CD4-positive, alpha-beta memory T cell (primary cell): ENCODE results near the gene PPM1H. TPM values are rescaled to one million over a fixed set of nuclear protein-coding genes. Genes with fewer than 3 reads are reported as not detected.
A peak's percentile ranks its signal among the peaks of the same experiment; 100 is the strongest.

Experiments
- CTCF ChIA-PET: fragments of 350-600 bp; sonication (Branson Sonifier 250); formaldehyde crosslinking; loops from one replicate; lab custom pipeline; 2021; ENCODE audit warnings: inconsistent platforms; ENCODE audit not compliant: partially characterized antibody; lab: Charles Lee
- POLR2A ChIA-PET: fragments of 350-600 bp; sonication (Branson Sonifier 250); formaldehyde crosslinking; loops from one replicate; lab custom pipeline; 2021; ENCODE audit not compliant: partially characterized antibody; lab: Charles Lee
- DNase-seq, 5 donors: peaks; one replicate each; pipeline versions ENCODE4 v3.0.0 to v3.0.0-alpha.2; 2020 to 2022; ENCODE audit warnings: mixed read lengths in 1 of 5
- H3K27ac ChIP-seq: one replicate; pipeline ENCODE4 v1.7.0; 2013; ENCODE audit warnings: low read depth, low read length
- H3K27me3 ChIP-seq: 2 replicates; pipeline ENCODE4 v1.7.0; 2013; ENCODE audit warnings: mild to moderate bottlenecking, low read length, moderate library complexity; ENCODE audit not compliant: insufficient read depth
- H3K36me3 ChIP-seq: 2 replicates; pipeline ENCODE4 v1.7.0; 2013; ENCODE audit warnings: mild to moderate bottlenecking, low read length, moderate library complexity; ENCODE audit not compliant: insufficient read depth
- H3K4me1 ChIP-seq: 2 replicates; pipeline ENCODE4 v1.7.0; 2013; ENCODE audit warnings: mild to moderate bottlenecking, low read length, moderate library complexity; ENCODE audit not compliant: insufficient read depth
- H3K4me3 ChIP-seq, 2 donors: one replicate each; pipeline ENCODE4 v1.7.0; 2013; ENCODE audit warnings: low read length in 2 of 2, mild to moderate bottlenecking in 1 of 2
- H3K9me3 ChIP-seq, 2 donors: one replicate each; pipeline ENCODE4 v1.7.0; 2013; ENCODE audit warnings: low read length in 2 of 2, control low read depth in 1 of 2; ENCODE audit not compliant: control insufficient read depth in 1 of 2
- H3K27ac Mint-ChIP-seq, 7 donors: one replicate each; pipeline ENCODE4 v1.8.0; 2020 to 2021; ENCODE audit warnings: mixed read lengths in 7 of 7, mild to moderate bottlenecking in 6 of 7, inconsistent platforms in 3 of 7, moderate library complexity in 3 of 7
- H3K27me3 Mint-ChIP-seq, 2 donors: one replicate each; pipeline ENCODE4 v1.8.0; 2020 to 2021; ENCODE audit warnings: mixed read lengths in 2 of 2
- H3K36me3 Mint-ChIP-seq, 2 donors: one replicate each; pipeline ENCODE4 v1.8.0; 2020 to 2021; ENCODE audit warnings: mixed read lengths in 2 of 2, inconsistent platforms in 1 of 2, mild to moderate bottlenecking in 1 of 2
- H3K4me1 Mint-ChIP-seq, 4 donors: one replicate each; pipeline ENCODE4 v1.8.0; 2020 to 2021; ENCODE audit warnings: mixed read lengths in 4 of 4, mild to moderate bottlenecking in 1 of 4
- H3K4me3 Mint-ChIP-seq, 8 donors: one replicate each; pipeline ENCODE4 v1.8.0; 2020 to 2021; ENCODE audit warnings: mixed read lengths in 8 of 8, mild to moderate bottlenecking in 7 of 8, moderate library complexity in 6 of 8, inconsistent platforms in 3 of 8
- H3K9me3 Mint-ChIP-seq, 8 donors: one replicate each; pipeline ENCODE4 v1.8.0; 2020 to 2021; ENCODE audit warnings: mixed read lengths in 8 of 8, mild to moderate bottlenecking in 5 of 8, inconsistent platforms in 3 of 8, moderate library complexity in 1 of 8
- intact Hi-C: fragments of 100-400 bp; cut with micrococcal nuclease; formaldehyde crosslinking; loops from one replicate; pipeline ENCODE4 v1.15.1; 2023
- polyA plus RNA-seq, 2 donors: library from polyadenylated mRNA; unstranded; fragments of 300-500 nt; fragmentation: Illumina TruSeq; gene quantifications; one replicate each; pipeline ENCODE4 v1.2.3, GENCODE V29; 2021
- total RNA-seq, 2 experiments: library from RNA; stranded (reverse); gene quantifications; one replicate each; pipeline ENCODE4 v1.2.3, GENCODE V29; 2021

PPM1H gene
- total and polyA plus RNA-seq, 4 experiments from 2014 or later, result 0.06 to 0.14 TPM; not detected in 2

DNA sequence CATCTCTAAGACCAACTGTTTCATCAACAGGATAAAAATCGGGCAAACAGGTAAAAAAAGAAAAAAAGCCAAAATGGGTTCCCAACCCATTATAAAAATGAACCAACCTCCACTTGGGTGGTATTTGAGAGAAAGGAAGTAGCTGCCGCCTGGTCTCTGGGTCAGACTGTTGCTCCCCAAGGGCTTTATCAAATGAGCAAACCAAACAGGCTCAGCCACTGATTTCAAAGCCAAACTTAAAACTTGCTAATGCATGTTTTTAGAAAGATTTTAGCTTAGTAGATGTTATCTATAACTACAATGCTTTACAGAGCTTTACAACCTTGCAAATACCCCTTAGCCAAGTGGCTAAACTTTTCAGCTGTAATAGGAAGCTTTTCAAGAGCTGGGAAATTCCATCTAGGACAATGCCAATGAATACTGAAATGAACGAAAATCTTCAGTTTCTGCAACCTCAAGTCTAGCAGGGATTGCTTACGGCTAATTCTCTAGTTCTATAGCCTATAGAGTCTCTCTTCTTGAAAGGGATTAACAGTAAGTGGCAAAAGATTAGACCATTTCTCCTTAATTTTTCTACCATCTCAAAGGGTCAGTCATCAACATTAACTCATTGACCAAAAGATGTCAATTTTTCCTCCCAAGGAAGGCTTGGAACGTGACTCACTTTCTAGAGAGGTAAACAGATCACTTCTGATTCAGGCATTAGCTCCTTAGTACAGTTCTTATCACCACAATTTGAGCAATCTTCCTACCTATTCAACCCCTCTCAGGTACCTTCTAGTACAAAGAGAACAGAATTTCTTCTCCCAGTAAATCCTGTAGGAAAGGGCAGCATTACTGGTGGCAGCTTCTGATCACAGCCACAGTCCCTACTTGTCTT lies 4.2 kb downstream of the PPM1H start:
- Mint-ChIP-seq H3K4me3 (no peak overlapping the region), H3K36me3 (no peaks in the 10 kb centered on the region), H3K9me3 (peaks cover 0 to 3% (median 0%) of the 10 kb centered on the region in 8 donors), H3K27ac (no peak overlapping the region), H3K4me1 (peaks cover 9 to 15% (median 13%) of the 10 kb centered on the region in 4 donors), H3K27me3 (peaks cover 26 to 40% of the 10 kb centered on the region in 2 donors)
- Histone ChIP-seq H3K4me1 (peaks cover 20% of the 10 kb centered on the region), H3K27me3 (peaks cover 12% of the 10 kb centered on the region), H3K4me3 (no peak overlapping the region), H3K36me3 (no peaks in the 10 kb centered on the region), H3K27ac (no peak overlapping the region), H3K9me3 (no peaks in the 10 kb centered on the region)
- ChIA-PET POLR2A (no interaction called here), CTCF (no interaction called here)
- DNase-seq, result no peak
- intact Hi-C loops, result no loop called here

DNA sequence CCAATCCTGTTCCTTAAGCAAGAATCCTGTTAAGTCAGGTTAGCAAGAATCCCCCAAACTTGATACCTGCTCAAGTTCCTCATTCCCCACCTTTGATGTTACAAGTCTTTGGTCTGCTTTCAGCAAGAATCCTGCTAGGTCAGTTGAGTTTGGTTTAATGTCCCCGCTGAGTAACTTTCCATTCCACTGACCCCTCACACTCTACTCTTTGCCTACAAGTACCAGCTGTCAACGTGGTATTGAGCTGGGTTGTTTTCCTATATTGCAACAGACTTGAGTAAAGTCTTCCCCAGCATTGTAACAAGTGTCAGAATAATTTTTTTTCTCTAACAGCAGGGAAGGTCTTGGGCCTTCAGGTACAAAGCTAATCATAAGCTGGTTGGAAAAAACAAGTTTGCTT lies 6.3 kb downstream of the PPM1H start:
- ChIA-PET POLR2A (no interaction called here), CTCF (no interaction called here)
- H3K27ac ChIP-seq, result no peak overlapping the region
- no peak overlapping the region for H3K4me3 Mint-ChIP-seq
- no peaks in the 10 kb centered on the region for H3K36me3 Mint-ChIP-seq
- no peak overlapping the region for H3K4me3 ChIP-seq
- H3K27ac Mint-ChIP-seq, result no peak overlapping the region
- H3K9me3 Mint-ChIP-seq, result peaks cover 0 to 3% (median 0%) of the 10 kb centered on the region in 8 donors
- H3K9me3 ChIP-seq, result no peaks in the 10 kb centered on the region
- H3K36me3 ChIP-seq, result no peaks in the 10 kb centered on the region
- peaks cover 7% of the 10 kb centered on the region for H3K4me1 ChIP-seq
- H3K27me3 Mint-ChIP-seq, result peaks cover 22 to 30% of the 10 kb centered on the region in 2 donors
- intact Hi-C loops, result no loop called here
- DNase-seq, result no peak
- H3K4me1 Mint-ChIP-seq, result peaks cover 4 to 8% (median 7%) of the 10 kb centered on the region in 4 donors
- peaks cover 8% of the 10 kb centered on the region for H3K27me3 ChIP-seq

DNA sequence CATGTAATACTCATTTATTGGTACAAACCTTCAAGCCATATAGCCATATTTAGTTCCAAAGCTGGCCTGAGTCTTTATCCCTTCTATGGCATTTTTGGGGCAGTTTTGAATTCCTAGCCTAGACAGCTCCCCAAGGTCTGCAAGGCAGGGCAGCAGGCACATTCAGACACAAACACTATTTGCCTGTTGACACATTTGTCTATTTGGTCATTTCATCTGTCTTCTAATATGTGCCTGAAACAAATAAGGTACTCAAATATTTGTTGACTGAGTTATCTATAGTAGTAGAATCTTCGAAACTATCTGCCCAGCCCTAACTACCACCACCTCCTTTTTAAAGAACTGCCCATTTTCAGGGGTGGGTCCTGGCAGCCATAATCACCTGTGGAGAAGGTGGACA lies 9.3 kb downstream of the PPM1H start:
- H3K27me3 Mint-ChIP-seq, result peaks cover 4 to 17% of the 10 kb centered on the region in 2 donors
- ChIA-PET POLR2A (no interaction called here), CTCF (no interaction called here)
- no peak overlapping the region for H3K4me3 Mint-ChIP-seq
- Histone ChIP-seq H3K36me3 (no peaks in the 10 kb centered on the region), H3K4me1 (no peaks in the 10 kb centered on the region), H3K9me3 (no peaks in the 10 kb centered on the region), H3K27ac (no peak overlapping the region), H3K27me3 (no peaks in the 10 kb centered on the region), H3K4me3 (no peak overlapping the region)
- no peaks in the 10 kb centered on the region for H3K4me1 Mint-ChIP-seq
- DNase-seq, result no peak
- no peak overlapping the region for H3K27ac Mint-ChIP-seq
- H3K36me3 Mint-ChIP-seq, result no peaks in the 10 kb centered on the region
- no peaks in the 10 kb centered on the region for H3K9me3 Mint-ChIP-seq
- intact Hi-C loops, result no loop called here

DNA sequence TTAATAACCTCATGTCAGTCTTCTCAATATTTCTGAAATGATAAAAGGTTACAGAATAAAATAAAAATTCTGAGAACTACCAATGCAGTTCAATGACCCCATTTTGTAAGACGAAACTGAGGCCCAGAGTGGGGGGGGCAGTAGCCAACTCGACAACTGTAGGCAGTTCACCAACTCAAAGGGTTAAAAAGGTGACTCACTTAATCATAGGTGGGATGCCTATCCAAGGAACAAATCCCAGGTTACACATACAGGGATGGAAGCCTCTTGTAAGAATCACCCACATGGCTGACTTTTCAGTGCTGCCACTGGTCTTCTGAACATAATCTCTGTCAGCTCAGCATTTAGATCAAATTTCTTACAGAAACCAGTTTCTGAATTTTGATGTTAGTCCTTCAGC lies 10.9 kb downstream of the PPM1H start:
- H3K9me3 Mint-ChIP-seq, result no peaks in the 10 kb centered on the region
- no peaks in the 10 kb centered on the region for H3K36me3 Mint-ChIP-seq
- no peaks in the 10 kb centered on the region for H3K36me3 ChIP-seq
- H3K4me1 ChIP-seq, result no peaks in the 10 kb centered on the region
- H3K4me3 Mint-ChIP-seq, result no peak overlapping the region
- no peak for DNase-seq
- H3K27ac ChIP-seq, result no peak overlapping the region
- H3K4me3 ChIP-seq, result no peak overlapping the region
- no peaks in the 10 kb centered on the region for H3K4me1 Mint-ChIP-seq
- no peaks in the 10 kb centered on the region for H3K9me3 ChIP-seq
- H3K27me3 ChIP-seq, result no peaks in the 10 kb centered on the region
- POLR2A ChIA-PET, result no interaction called here
- no peak overlapping the region for H3K27ac Mint-ChIP-seq
- peaks cover 1 to 12% of the 10 kb centered on the region in 2 donors for H3K27me3 Mint-ChIP-seq
- CTCF ChIA-PET, result no interaction called here
- intact Hi-C loops, result no loop called here

DNA sequence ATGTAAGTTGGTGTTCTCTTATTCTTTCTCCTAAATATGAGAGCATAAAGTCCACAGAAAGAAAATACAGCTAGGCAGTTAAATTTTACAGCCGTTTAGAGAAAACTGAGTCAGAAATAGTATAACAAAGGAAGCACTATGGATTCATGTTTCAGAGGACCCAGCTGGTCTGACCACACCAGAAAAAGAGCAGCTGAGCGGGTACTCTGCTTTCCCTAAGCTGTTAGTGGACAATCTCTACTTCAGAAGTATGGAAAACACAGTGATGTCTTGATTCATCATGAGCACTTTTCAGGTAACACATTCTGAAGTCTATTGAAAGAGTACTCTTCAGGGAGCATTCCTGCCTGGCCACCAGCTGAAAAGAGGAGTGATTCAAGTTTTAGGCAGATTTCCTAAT lies 12.4 kb downstream of the PPM1H start:
- Mint-ChIP-seq H3K27ac (peak overlapping the region in 1 of 7 donors; percentile 6), H3K9me3 (no peaks in the 10 kb centered on the region), H3K27me3 (peaks cover 2 to 10% of the 10 kb centered on the region in 2 donors), H3K4me1 (no peaks in the 10 kb centered on the region), H3K4me3 (no peak overlapping the region), H3K36me3 (no peaks in the 10 kb centered on the region)
- intact Hi-C loops, result no loop called here
- H3K4me3 ChIP-seq, result no peak overlapping the region
- H3K9me3 ChIP-seq, result no peaks in the 10 kb centered on the region
- H3K27me3 ChIP-seq, result no peaks in the 10 kb centered on the region
- ChIA-PET POLR2A (no interaction called here), CTCF (no interaction called here)
- H3K4me1 ChIP-seq, result no peaks in the 10 kb centered on the region
- no peak for DNase-seq
- no peaks in the 10 kb centered on the region for H3K36me3 ChIP-seq
- H3K27ac ChIP-seq, result no peak overlapping the region

DNA sequence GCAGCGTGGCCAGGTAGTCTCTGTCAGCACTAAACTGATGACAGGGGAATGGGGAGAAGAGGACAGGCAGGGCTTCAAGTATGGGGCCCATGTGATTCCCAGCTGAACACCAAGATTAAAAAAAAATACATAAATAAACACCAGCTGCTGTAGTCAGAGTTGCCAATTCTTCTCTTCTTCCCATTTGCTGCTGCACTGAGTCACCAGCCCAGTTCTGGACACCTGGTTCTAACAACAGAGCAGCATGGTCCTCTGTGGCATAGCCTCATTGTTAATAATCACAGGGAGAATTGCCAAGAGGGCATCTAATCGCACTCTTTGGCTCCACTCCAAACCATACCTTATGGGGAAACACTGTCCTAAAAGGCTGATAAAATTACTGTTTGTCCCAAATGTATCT lies 15.1 kb downstream of the PPM1H start:
- CTCF ChIA-PET, result no interaction called here

DNA sequence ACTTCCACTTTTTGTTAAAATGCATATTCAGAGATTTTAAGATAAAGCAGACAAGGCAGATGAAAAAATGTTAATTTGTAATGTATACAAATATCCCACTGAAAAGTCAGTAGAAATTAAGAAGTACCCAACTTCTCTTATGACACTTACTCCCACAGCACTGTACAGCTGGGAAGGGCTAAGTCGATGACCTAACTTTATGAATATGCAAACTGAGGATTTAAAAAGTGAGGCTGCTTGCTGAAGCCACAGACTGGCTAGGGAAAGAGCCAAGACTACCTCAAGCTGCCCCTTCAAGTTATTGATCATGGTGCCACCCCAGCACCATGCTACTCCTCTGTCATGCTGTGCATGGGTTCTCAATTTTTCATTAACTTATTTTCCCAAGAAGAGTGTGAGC lies 17.0 kb downstream of the PPM1H start:
- CTCF ChIA-PET, result interaction anchor here (1.5 kb wide), 1 partner anchor 11 kb away, joined by 3 read pairs; no protein-coding TSS in a partner anchor
- Histone ChIP-seq H3K36me3 (no peaks in the 10 kb centered on the region), H3K9me3 (no peaks in the 10 kb centered on the region), H3K4me3 (no peak overlapping the region), H3K27ac (no peak overlapping the region), H3K4me1 (no peaks in the 10 kb centered on the region), H3K27me3 (no peaks in the 10 kb centered on the region)
- no peaks in the 10 kb centered on the region for H3K36me3 Mint-ChIP-seq
- POLR2A ChIA-PET, result no interaction called here
- peaks cover 4 to 6% of the 10 kb centered on the region in 2 donors for H3K27me3 Mint-ChIP-seq
- H3K4me1 Mint-ChIP-seq, result no peaks in the 10 kb centered on the region
- no peak overlapping the region for H3K4me3 Mint-ChIP-seq
- intact Hi-C loops, result no loop called here
- peaks cover 0 to under 1% (median 0%) of the 10 kb centered on the region in 8 donors for H3K9me3 Mint-ChIP-seq
- no peak for DNase-seq
- no peak overlapping the region for H3K27ac Mint-ChIP-seq

More for the DNA sequence above, 15.1 kb downstream of the PPM1H start:
- no peak overlapping the region for H3K27ac Mint-ChIP-seq
- no peak for DNase-seq
- H3K27me3 ChIP-seq, result no peaks in the 10 kb centered on the region
- no peaks in the 10 kb centered on the region for H3K36me3 ChIP-seq
- H3K4me3 ChIP-seq, result no peak overlapping the region
- no peak overlapping the region for H3K27ac ChIP-seq
- H3K4me1 ChIP-seq, result no peaks in the 10 kb centered on the region
- H3K9me3 ChIP-seq, result no peaks in the 10 kb centered on the region
- no peaks in the 10 kb centered on the region for H3K9me3 Mint-ChIP-seq
- H3K4me1 Mint-ChIP-seq, result no peaks in the 10 kb centered on the region
- intact Hi-C loops, result no loop called here
- H3K27me3 Mint-ChIP-seq, result peaks cover 4 to 6% of the 10 kb centered on the region in 2 donors
- POLR2A ChIA-PET, result no interaction called here
- no peaks in the 10 kb centered on the region for H3K36me3 Mint-ChIP-seq
- no peak overlapping the region for H3K4me3 Mint-ChIP-seq
